H54 (cell line): ENCODE data around the gene HNRNPLL.
"Not testable (repeated sequence)": the region's sequence is repeated elsewhere in the genome, so short reads cannot be mapped to it uniquely, and the experiment has no call there.

ENCODE experiments used
- DNase-seq: peaks from one replicate; pipeline ENCODE4 v3.0.0; 2011; ENCODE audit warnings: low spot score, mixed read lengths; ENCODE audit not compliant: insufficient read length
- FAIRE-seq: peaks from 3 replicates; lab custom pipeline; 2011; peaks lifted over from hg19 to GRCh38; lab: Jason Lieb, UNC
- POLR2A ChIP-seq: IDR thresholded peaks from 2 replicates; pipeline ENCODE4 v1.6.1; 2011; ENCODE audit warnings: low read depth, mild to moderate bottlenecking, low read length

The HNRNPLL gene

GRCh38 chr2:38546585-38546984 is 56.1 kb downstream of the HNRNPLL start:
- no peak for FAIRE-seq
- no peak for TF ChIP-seq POLR2A

DNA sequence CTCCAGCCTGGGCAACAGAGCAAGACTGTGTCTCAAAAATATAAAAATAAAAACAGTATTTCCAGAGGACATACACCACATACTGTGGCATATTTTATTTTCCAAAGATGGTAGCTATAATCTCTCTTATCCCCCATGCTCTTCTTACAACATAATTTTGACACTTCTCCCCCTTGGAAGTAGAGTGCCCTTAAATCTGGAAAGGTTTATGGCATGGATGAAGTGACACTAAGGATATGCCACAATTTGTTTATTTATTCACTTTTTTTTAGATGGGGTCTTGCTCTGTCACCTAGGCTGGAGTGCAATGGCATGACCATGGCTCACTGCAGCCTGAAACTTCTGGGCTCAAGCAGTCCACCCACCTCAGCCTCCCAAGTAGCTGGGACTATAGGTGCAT is 56.7 kb downstream of the HNRNPLL start:
- DNase-seq (no peak), FAIRE-seq (no peak)
- TF ChIP-seq POLR2A: no peak

More at GRCh38 chr2:38546585-38546984, 56.1 kb downstream of the HNRNPLL start:
- DNase-seq: no peak

DNA sequence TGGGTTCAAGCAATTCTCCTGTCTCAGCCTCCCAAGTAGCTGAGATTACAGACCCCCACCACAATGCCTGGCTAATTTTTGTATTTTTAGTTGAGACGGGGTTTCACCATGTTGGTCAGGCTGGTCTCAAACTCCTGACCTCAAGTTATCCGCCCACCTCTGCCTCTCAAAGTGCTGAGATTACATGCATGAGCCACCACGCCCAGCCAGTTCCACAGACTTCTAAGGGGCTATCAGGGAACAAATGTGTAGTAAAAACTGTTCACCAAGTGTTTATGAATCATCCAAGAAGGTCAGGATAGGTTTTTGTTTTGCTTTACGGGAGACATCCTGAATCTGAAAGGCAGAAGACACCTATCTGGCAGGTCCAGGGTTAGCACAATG is 60.5 kb downstream of the HNRNPLL start:
- FAIRE-seq: peak; percentile 33
- not testable (repeated sequence) for DNase-seq

- FAIRE-seq: no peak
- TF ChIP-seq POLR2A: no peak
Measured at GRCh38 chr2:38540580-38541286, 62.0 kb downstream of the HNRNPLL start.

GRCh38 chr2:38539086-38539485 is 63.6 kb downstream of the HNRNPLL start:
- DNase-seq (no peak), FAIRE-seq (no peak)
- no peak for TF ChIP-seq POLR2A

More at GRCh38 chr2:38540580-38541286, 62.0 kb downstream of the HNRNPLL start:
- no peak for DNase-seq

- DNase-seq (no peak), FAIRE-seq (no peak)
- TF ChIP-seq POLR2A: no peak
Measured at GRCh38 chr2:38537937-38538525, 64.7 kb downstream of the HNRNPLL start.

DNA sequence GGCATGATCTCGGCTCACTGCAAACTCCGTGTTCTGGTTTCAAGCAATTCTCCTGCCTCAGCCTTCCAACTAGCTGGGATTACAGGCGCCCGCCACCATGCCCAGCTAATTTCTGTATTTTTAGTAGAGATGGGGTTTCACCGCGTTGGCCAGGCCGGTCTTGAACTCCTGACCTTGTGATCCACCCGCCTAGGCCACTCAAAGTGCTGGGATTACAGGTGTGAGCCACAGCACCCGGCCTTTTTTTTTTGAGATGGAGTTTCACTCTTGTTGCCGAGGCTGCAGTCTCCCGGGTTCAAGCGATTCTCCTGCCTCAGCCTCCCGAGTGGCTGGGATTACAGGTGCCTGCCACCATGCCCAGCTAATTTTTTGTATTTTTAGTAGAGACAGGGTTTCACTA is 65.4 kb downstream of the HNRNPLL start:
- not testable (repeated sequence) for FAIRE-seq, DNase-seq

GRCh38 chr2:38535744-38536506 is 66.8 kb downstream of the HNRNPLL start:
- DNase-seq: peak; percentile 63
- no peak for TF ChIP-seq POLR2A
- FAIRE-seq: no peak

DNA sequence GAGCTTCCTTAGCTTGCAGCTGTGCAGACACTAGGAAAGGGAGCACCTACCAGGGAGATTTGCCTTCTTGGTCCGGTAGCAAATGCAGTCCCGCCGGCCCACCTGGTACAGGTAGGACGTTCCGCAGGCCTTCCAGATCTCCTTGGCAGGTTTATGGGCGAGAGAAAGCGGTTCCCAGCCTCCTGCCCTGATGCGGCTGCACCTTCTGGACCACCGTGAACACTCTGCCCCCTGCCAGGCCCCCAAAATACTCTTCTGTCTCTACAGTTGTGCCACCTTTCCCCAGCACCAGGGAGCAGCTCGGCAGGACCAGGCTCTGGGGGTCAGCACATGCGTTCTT is 67.4 kb downstream of the HNRNPLL start:
- FAIRE-seq (no peak), DNase-seq (no peak)
- no peak for TF ChIP-seq POLR2A

DNA sequence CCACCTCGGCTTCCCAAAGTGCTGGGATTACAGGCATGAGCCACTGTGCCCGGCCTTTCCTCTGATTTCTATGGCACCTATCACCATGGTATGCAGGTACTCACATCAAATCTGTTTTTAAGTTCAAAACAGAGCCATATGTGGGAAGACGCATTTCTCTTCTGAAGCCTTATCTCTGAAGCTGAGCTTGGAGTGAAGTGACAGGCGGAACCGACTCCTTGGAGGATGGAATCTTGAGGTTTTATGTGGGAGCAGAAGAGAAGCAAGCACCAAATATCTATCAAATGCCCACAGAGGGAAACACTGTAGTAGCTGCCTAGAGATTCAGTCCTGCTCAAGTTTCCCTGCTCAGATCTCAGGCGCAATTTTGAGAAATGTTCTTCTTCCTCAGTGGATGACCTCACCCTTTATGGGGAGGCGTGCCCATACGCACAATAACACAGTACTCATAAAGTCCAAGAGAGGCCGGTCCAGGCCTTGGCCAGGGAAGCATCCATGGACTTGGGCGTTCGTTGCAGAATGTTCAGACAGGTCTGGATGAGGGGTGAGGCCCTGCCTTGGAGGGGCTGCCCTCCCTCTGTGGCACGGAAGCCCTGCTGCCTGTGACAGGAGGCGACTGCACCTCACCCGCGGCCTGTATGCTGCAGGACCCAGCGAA is 67.9 kb downstream of the HNRNPLL start:
- FAIRE-seq: no peak
- no peak for TF ChIP-seq POLR2A
- no peak for DNase-seq

DNA sequence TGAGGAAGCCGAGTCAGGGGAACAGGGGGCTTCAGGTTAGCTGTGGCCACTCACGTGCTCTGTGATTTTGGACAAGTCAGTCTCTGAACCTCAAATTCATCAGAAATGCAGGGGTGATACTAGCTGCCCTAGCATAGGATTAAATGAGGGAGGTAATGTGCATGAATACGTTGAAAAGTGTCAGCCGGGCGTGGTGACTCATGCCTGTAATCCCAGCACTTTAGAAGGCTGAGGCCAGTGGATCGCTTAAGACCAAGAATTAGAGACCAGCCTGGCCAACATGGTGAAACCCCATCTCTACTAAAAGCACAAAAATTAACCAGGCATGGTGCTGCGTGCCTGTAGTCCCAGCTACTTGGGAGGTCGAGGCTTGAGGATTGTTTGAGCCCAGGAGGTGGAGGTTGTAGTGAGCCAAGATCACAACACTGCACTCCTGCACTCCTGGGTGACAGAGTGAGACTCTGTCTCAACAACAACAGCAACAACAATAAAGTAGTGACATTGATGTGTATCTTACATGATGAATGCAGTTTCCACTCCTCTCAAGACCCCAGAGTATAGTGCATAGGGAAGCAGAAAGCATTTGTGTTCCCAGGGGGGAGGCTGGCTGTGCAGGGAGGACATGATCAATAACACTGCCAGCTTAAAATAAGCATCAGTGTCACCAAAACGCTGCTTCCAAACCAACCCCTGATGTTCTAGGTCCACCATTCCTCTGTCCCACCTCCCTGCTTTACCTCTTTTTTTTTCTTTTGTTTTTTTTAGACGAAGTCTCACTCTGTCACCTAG is 68.8 kb downstream of the HNRNPLL start:
- DNase-seq (no peak), FAIRE-seq (no peak)
- TF ChIP-seq POLR2A: no peak

GRCh38 chr2:38533180-38533579 is 69.5 kb downstream of the HNRNPLL start:
- FAIRE-seq (no peak), DNase-seq (no peak)
- no peak for TF ChIP-seq POLR2A

GRCh38 chr2:38532366-38532765 is 70.4 kb downstream of the HNRNPLL start:
- FAIRE-seq (no peak), DNase-seq (no peak)
- no peak for TF ChIP-seq POLR2A
